GM19099 (cell line): ENCODE results near the gene QSOX1.

Source experiments
- POLR2A ChIP-seq: IDR thresholded peaks from 3 replicates; pipeline ENCODE4 v1.6.1; 2011; ENCODE audit warnings: low read depth; ENCODE audit not compliant: insufficient read length; ENCODE audit errors: extremely low read depth

QSOX1 gene

DNA sequence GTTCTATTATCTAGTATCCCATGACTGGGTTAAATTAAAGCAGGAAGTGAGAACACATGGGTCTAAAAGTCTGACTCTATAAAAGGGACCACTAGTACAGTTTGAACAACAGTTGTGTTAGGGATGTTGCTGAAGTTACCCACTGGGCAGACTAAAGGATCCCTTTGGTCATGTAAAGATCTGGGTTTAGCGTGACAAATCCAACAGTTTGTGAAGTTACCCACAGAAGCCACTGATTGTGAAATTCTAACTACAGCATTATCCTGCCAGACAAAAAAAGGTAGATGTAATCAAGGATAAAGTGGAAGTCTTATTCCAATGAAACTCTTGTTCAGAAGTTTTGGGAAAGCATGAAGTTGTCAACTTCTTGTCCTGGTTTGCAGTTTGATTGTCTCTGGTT, 5.7 kb downstream of the QSOX1 start:
- TF ChIP-seq POLR2A = no peak

DNA sequence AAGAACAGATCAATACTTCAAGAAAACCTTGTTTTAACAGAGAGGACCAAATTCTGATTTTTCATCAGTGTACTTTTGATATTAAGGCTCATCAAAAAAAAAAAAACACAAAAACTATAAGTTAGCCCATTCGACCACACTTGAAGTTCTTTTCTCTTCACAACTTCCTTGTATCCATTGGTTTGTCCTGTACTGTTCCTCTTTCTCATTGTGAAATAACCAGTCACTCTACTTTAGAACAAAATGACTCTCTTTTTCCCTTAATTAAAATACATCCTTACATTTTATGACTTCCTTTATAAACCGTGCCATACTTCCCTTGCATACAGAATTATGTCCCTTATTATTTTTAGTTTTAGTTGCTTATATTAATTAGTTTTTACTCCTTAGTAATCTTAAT, 8.4 kb downstream of the QSOX1 start:
- no peak for TF ChIP-seq POLR2A

DNA sequence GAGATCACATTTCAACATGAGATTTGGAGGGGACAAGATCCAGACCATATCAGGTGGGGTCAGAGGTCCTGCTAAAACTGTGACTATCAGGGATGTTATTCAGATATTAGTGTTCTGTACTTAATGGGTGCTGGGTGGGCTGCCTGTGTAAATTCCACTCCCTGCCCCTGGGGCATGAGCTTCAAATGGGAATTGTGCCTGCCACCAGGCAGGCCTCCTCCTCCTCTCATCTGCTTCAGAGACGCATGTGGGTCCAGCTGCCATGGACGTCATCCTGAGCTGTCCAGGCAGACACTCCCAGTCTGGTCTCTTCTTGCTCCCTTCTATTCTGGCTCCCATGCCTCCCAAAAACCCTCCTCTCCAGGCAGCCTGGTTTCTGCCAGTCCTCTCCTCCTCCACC, 10.4 kb downstream of the QSOX1 start:
- no peak for TF ChIP-seq POLR2A

DNA sequence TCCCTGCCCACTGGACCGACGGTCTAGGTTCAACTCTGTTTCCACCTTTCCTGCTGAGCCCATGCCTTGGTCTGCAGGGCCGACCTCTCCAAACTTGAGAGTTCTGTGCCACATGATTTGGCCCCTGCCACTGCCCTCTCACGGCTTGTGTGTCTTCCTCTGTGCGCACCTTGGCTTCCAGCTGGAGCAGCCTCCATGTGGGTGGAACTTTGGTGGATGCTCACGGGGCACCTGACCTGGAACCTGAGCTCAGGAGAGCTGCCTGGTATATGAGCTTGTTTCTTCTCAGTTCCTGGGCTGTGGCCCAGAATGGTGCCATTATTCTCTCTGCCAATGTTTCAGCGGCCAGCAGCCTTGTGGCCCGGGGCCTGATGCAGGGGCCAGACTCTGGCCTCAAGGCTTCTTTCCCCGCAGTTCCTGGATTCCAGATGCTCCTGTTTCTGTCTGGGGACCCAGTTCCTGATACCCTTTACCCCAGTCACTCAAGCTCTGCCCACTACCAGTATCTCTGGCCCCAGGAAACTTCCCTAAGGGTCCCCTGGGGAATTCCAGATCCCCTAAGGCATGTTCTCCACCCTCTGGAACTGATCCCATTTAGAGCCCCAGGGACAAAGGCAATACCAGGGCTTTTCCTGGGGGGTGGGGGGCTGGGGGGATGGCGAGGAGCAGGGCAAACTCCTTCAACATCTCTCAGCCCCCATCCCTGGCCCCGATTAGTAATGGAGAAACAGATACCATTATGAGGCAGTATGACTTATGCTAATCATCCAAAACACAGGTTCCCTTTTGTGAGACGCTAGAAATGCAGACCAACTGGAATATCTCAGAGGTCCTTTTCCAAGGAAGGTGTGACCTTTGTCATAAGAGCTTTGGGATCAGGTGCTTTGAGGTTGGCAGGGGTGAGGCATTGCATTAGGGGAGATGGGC, 11.1 kb downstream of the QSOX1 start:
- TF ChIP-seq POLR2A = no peak

DNA sequence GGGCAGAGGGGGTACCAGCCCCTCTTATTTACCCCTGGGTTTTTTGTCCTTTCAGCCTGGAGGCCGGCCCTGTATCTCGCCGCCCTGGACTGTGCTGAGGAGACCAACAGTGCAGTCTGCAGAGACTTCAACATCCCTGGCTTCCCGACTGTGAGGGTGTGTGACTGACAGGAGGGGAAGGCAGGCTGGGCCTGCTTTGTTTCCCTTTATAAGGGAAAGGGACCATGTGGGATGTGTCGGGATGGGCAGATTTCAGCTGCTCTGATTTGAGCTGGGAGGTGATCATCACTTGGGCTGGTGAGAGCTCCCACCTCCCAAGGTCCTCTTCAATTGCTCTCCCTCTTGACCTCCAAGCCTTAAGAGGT, 11.7 kb downstream of the QSOX1 start:
- TF ChIP-seq POLR2A = no peak

DNA sequence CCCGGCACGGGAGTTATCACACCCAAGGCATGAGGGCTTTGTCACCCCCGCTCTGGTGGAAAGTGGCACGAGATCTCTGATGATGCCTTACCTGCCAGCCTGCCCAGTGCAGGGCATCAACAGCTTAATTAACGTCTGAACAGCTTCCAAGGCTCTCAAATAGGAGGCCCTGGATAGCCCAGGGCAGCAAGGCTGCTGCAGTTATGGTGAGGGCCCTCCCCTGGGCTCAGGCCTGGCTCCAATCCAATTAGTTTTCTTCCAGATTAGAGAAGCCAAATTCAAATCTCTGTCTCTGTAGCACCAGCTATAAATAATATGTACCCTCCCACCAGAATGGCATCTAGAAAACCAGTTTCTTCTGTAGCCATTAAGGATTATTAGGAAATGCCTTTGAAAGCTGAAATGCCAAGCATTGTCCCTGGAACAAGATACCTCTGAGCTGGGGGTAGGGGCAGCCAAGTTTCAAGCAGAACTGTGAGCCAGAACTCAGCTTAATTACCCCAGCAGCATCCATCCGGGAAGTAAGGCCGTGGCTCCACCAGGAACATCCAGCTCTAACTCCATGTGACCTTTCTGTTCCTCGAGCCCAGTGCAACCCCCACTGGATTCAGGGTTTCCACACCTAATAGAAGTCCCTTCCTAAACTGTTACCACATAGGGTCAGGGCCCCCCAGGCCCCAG, 12.5 kb downstream of the QSOX1 start:
- no peak for TF ChIP-seq POLR2A

DNA sequence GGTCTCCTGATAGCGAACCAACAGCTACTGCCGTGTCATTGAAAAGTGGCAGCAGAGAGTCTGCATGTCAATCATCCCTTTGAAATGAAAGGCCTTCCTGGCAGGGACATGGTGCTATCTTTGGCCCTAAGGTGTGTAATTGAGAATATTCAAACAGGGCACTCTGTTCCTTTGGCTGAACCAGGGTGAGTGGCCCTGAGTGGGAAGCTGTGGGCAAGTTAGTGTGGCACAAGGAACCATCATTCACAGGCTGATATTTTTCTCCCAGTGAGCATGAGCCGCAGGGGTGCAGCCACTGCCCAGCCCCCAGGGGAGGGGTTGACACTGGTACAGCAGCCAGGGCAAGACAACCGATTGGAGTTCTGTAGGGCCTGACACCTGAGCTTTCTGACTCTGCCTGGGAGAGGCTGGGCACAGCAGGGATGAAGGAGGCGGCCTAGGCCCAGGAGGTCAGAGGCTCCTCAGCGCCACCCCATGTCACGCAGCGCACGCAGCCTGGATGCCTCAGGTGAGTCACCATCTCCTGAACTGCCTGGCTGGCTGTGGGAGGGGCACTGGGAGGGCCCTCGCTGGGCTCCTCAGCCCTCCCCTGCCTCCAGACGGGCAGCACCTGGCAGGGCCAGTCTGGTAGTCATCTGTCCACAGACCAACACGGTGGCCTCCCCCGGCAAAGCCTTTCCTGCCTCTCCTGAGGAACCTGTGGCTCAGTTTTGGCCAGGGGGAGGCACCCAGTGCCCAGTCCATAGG, 13.2 kb downstream of the QSOX1 start:
- no peak for TF ChIP-seq POLR2A

GRCh38 chr1:180168786-180169639, 14.3 kb downstream of the QSOX1 start:
- TF ChIP-seq POLR2A = no peak

DNA sequence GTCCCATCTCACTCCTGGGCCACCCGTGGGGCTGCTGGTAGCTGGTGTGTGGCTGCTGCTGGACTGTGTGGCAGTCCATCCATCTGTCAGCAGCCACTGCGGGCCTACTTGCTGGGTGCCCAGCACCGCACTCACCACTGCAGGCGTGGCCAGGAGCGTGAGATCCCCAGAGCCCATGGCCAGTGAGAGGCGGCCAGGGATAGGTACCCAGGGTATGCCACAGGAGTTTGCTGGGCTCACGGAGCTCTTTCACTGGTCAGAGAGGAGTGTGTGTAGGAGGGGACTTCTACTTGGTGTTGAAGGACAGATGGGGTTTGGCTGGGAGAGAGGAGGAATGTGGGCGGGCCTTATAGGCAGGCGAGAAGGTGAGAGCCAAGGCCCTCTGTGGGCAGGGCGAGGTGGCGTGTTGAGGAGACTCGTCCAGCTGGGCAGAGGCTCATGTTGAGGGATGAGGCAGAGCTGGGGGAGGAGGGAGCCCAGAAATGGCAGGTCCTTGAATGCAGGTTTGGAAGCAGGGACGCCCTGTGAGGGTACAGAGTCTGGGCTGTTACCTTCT, 15.0 kb downstream of the QSOX1 start:
- TF ChIP-seq POLR2A = no peak

- no peak for TF ChIP-seq POLR2A
These were observed 16.0 kb downstream of the QSOX1 start for GRCh38 chr1:180170546-180171151.

- no peak for TF ChIP-seq POLR2A
These were observed 17.0 kb downstream of the QSOX1 start for GRCh38 chr1:180171691-180172090.

- TF ChIP-seq POLR2A = no peak
These were observed 18.8 kb downstream of the QSOX1 start for GRCh38 chr1:180173451-180173850.

DNA sequence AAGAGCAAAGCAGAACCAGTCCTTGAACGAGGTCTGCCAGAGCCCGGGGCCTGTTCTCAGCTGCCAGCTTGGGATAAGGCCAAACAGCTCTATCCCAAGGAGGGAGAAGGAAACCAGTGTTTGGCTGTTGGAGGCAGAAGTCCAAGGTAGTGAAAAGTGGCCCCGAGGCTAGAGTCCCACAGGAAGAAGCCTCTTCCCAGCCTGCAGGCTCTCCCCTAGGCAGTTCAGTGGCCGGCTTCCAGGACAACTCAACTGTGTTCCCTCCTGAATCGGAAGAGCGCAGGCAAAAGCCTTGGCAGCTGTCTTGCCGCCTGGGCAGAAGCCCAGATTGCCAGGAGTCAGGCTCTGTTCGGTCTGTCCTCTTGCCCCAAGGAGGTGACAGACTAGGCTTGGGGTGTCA, 19.3 kb downstream of the QSOX1 start:
- no peak for TF ChIP-seq POLR2A

DNA sequence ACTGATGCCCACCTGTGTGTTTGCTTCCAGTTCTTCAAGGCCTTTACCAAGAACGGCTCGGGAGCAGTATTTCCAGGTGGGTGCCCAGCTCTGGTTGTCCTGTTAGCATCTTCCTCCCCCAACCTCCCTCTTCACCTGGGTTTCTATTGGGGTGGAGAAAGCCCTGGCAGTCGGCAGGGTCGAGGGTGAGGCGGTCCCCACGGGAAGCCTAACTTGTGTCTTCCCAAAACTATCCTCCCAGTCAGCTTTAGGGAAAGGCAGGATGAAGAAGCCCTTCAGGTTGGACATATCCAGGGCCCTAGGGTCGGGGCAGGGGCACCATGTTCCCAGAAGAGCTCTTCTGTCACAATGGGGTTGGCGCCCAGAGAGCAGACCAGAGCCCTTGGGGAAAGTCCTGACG, 20.6 kb downstream of the QSOX1 start:
- TF ChIP-seq POLR2A = no peak
